GM18951 (cell line): ENCODE measurements around the gene RAB37.

Experiments
- POLR2A ChIP-seq: IDR thresholded peaks from 4 replicates; pipeline ENCODE4 v1.6.1; 2011; ENCODE audit warnings: mild to moderate bottlenecking; ENCODE audit not compliant: insufficient read length, insufficient read depth; ENCODE audit errors: extremely low read depth
- in situ Hi-C: fragments of 300-500 bp; cut with MboI; formaldehyde crosslinking; loops from one replicate; pipeline ENCODE4 v1.12.0; 2022; ENCODE audit warnings: low sequenced_read_pairs, mixed read lengths, inconsistent platforms; ENCODE audit not compliant: unreplicated experiment

Gene RAB37

DNA sequence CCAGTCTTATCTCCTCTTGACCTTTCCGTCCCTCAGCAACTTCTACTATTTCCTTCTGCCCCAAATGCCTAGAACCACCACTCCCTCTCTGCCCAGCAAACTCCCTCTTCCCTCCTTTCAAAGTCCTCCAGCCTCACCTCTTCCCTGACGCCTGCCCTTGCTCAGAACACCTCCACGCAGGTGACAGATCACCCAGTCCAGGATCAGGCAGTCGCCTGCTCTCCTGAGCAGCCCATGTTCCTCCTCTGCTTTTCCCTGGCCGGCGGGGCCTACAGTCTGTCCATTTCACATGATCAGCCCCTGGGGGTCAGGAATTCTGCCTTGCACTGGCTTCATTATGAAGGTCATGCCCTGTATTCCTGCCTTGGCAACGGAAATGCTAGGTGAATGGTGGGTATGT, 24.8 kb upstream of the RAB37 start:
- in situ Hi-C loops = no loop called here
- TF ChIP-seq POLR2A = no peak

- TF ChIP-seq POLR2A = no peak
Measured at GRCh38 chr17:74712756-74713155, 24.3 kb upstream of the RAB37 start, which contains the start of gene CD300LF. Gene CD300LF (minus strand): TSS chr17:74712923. CDS start chr17:74712866, 57 bp downstream.

DNA sequence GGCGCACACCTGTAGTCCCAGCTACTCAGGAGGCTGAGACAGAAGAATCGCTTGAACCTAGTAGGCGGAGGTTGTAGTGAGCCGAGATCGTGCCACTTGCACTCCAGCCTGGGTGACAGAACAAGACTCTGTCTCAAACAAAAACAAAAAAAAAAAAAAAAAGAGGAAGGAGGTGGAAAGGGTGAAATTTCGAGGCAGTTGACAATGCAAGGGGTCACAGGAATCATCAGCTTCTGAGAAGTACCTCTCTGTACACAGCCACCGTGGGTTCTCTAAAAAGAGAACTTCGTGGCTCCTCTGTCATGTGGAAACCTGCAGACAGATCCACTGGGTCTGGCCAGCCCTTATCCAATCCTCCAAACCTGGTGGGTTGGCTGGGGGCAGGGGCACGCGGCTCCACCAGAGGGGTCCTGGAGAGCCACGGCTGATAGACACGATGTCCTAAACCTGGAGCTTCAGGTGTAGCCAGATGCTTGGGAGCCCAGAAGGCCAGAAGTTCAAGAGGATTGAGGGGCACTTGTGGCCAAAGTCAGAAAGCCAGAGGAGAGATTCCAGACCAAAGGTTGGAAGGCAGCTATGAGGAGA, 23.8 kb upstream of the RAB37 start:
- no peak for TF ChIP-seq POLR2A
- in situ Hi-C loops = no loop called here

More at GRCh38 chr17:74712756-74713155, 24.3 kb upstream of the RAB37 start, which contains the start of gene CD300LF:
- in situ Hi-C loops = no loop called here

DNA sequence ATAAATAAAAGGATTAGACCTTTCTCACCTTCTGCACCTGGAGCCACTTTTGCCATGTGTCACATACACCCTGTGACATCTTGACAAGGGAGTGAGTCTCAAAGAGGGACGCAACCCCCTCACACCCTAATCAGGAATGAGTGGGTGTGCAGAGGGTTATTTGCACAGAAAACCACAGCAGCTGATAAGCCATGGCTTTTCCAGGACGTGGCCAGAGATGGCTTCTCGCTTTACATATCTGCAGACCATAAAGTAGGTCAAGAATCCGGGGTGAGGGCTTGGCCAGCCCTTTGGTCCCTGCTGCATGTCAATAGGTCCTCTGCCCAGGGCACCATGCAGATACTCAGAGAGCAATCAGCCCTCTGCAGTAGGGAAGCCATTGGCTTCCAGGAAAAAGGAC, 21.9 kb upstream of the RAB37 start:
- in situ Hi-C loops = no loop called here

DNA sequence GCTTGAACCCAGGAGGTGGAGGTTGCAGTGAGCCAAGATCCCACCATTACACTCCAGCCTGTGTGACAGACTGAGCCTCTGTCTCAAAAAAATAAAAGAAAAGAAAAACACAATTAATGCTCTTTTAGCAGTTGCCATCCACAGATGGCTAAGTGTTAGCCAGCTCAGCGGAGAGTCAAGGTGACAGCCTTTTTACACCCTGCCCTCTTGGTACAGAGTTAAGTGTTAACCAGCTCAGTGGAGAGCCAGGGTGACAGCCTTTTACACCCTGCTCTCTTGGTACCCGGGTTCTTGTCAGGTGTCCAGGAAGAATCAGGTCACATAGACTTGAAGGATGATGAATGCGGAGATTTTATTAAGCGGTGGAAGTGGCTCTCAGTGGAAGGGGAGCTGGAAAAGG, 16.6 kb upstream of the RAB37 start:
- in situ Hi-C loops = no loop called here
- TF ChIP-seq POLR2A = no peak

More for the DNA sequence above, 21.9 kb upstream of the RAB37 start:
- TF ChIP-seq POLR2A = no peak

GRCh38 chr17:74722782-74723181, 14.3 kb upstream of the RAB37 start:
- no peak for TF ChIP-seq POLR2A
- in situ Hi-C loops = no loop called here

DNA sequence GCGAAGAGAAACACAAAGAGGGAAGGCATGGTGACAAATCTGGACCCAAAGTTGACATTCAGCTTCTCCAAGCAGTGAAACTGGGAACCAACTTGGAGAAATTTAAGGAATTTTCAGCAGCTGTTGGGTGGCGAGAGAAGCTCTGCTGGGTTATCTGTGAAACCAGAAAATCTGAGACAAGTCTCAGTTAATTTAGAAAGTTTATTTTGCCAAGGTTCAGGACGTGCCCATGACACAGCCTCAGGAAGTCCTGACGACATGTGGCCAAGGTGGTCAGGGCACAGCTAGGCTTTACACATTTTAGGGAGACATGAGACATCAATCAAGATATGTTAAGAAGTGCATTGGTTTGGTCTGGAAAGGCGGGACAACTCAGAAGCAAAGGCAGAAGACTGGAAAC, 13.2 kb upstream of the RAB37 start:
- in situ Hi-C loops = no loop called here
- TF ChIP-seq POLR2A = no peak

GRCh38 chr17:74725111-74725510, 11.9 kb upstream of the RAB37 start:
- in situ Hi-C loops = no loop called here
- TF ChIP-seq POLR2A = no peak

GRCh38 chr17:74728033-74728701, 8.9 kb upstream of the RAB37 start:
- in situ Hi-C loops = no loop called here
- TF ChIP-seq POLR2A = no peak

- in situ Hi-C loops = no loop called here
- no peak for TF ChIP-seq POLR2A
Measured at GRCh38 chr17:74728702-74729075, 8.4 kb upstream of the RAB37 start.

DNA sequence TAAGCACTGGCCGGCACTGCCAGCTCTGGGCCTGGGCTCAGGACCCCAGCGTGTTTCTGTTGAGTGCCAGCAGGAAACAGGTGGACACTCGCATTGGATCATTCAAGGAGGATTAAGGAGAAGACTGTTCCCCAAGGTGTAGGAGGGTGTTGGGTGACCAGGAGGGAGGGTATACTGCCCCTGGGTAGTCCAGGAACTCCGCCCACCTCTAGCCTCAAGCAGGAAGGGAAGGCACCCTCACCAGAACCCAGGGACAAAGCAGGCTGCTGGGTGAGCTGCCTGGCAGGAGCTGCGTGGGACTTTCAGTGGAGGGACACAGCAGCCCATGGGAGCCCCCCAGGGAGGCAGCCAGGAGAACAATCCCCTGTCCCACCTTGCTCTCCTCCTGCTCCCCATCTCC, 7.7 kb upstream of the RAB37 start:
- in situ Hi-C loops = no loop called here

GRCh38 chr17:74729866-74730265, 7.2 kb upstream of the RAB37 start:
- no peak for TF ChIP-seq POLR2A
- in situ Hi-C loops = loop anchor here (10.0 kb wide), 1 partner anchor 75 kb away; no protein-coding TSS in a partner anchor

More for the DNA sequence above, 7.7 kb upstream of the RAB37 start:
- TF ChIP-seq POLR2A = no peak

DNA sequence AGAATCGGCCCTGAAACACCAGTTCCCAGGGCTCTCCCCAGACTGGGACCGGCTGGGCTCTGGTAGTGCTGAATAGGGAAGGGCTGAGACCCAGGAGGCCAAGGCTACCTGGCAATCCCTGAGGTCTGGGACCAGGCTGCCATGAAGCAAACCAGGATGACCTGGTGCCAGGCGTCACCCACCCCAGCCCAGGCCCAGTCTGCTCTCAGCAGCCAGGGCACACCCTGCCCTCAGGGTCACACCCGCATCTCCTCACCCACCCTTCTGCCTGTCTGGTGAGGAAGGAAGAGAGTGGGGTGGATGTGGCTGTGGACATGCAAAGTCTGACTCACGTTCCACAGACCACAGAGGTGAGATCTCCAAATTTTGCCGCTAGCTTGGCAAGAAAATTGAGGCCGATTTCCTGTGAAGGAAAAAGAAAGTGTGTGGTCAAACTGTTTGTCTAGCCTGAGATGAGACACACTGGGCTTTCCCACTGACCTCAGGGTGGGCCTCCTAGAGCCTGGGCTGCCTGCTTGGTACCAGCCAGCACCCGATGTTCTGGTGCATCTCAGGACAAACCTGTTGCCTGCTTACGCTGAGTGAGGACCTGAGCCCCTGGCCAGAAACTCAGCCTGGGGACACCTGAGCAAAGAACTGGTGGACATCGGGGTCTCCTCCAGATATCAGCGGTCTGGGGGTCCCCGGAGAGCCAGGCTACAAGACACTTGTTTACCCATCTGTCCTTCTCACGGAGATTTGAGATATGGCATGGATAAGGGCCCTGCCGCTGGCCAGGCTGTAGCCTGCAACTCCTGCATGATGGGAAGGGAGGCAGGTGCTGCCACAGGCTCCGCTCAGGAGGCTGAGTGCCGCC, 6.3 kb upstream of the RAB37 start:
- no peak for TF ChIP-seq POLR2A
- in situ Hi-C loops = loop anchor here (10.0 kb wide), 1 partner anchor 76 kb away; no protein-coding TSS in a partner anchor
